MM.1S (cell line): ENCODE results near the gene TRIM71.
"Not testable (repeated sequence)": the region's sequence is repeated elsewhere in the genome, so short reads cannot be mapped to it uniquely, and the experiment has no call there.

Experiments used
- EZH2 ChIP-seq: fragments of 300-600 bp; sonication (generic); optimal IDR thresholded peaks from 2 replicates; pipeline ENCODE3; 2017; ENCODE audit warnings: low read depth, mild to moderate bottlenecking, antibody characterized with exemption, low read length, mixed read lengths
- EZH2phosphoT487 ChIP-seq: fragments of 300-600 bp; sonication (generic); IDR thresholded peaks from 2 replicates; pipeline ENCODE4 v1.6.1; 2018; ENCODE audit warnings: antibody characterized with exemption, low read length
- TF ChIP-seq, protein P1 (sequence below): fragments of 300-600 bp; sonication (generic); IDR thresholded peaks from 2 replicates; pipeline ENCODE4 v1.5.1; 2016; ENCODE audit warnings: antibody characterized with exemption, low read length, mixed read lengths

DNA sequence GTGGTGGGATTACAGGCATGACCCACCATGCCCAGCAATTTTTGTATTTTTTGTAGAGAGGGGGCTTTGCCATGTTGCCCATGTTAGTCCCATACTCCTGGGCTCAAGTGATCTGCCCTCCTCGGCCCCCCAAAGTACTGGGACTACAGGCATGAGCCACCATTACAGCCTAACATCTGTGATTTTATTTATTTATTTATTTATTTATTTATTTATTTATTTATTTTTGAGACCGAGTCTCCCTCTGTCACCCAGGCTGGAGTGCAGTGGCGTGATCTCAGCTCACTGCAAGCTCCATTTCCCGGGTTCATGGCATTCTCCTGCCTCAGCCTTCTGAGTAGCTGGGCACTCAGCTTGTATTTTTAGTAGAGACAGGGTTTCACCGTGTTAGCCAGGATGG, 16.4 kb upstream of the TRIM71 start:
- TF ChIP-seq, protein P1, sequence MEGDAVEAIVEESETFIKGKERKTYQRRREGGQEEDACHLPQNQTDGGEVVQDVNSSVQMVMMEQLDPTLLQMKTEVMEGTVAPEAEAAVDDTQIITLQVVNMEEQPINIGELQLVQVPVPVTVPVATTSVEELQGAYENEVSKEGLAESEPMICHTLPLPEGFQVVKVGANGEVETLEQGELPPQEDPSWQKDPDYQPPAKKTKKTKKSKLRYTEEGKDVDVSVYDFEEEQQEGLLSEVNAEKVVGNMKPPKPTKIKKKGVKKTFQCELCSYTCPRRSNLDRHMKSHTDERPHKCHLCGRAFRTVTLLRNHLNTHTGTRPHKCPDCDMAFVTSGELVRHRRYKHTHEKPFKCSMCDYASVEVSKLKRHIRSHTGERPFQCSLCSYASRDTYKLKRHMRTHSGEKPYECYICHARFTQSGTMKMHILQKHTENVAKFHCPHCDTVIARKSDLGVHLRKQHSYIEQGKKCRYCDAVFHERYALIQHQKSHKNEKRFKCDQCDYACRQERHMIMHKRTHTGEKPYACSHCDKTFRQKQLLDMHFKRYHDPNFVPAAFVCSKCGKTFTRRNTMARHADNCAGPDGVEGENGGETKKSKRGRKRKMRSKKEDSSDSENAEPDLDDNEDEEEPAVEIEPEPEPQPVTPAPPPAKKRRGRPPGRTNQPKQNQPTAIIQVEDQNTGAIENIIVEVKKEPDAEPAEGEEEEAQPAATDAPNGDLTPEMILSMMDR, result not testable (repeated sequence)
- not testable (repeated sequence) for TF ChIP-seq EZH2, EZH2phosphoT487
